NCI-H2107 (cell line): Measurements from ENCODE around the gene NPAT.
A peak's percentile ranks its signal among the peaks of the same experiment; 100 is the strongest.
"Not testable (repeated sequence)": the region's sequence is repeated elsewhere in the genome, so short reads cannot be mapped to it uniquely, and the experiment has no call there.

Experiments used
- DNase-seq: peaks from one replicate; lab custom pipeline; 2025; lab: John Stamatoyannopoulos, UW

Gene NPAT

DNA sequence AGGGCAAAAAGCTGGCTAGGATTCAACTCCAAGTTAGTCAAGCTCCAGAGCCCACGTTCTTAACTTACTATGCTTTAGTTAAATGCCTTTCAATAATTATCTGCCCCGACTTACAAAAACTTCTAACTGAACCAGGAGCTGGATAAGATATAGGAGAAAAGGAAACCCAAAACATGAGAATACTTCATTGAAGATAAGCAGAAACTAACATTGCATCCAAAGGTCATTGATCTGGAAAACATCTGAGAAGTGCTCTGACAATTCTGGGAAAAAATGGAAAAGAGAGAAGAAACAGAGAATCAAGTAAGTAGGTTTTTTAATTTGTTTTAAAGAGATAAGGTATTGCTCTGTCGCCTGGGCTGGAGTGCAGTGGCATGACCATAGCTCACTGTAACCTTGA is 73.9 kb downstream of the NPAT start:
- DNase-seq: no peak

- no peak for DNase-seq
Measured at GRCh38 chr11:108147150-108147549, 75.3 kb downstream of the NPAT start.

GRCh38 chr11:108144615-108145014 is 77.8 kb downstream of the NPAT start:
- DNase-seq: no peak

GRCh38 chr11:108142304-108142703 is 80.1 kb downstream of the NPAT start:
- DNase-seq: no peak

DNA sequence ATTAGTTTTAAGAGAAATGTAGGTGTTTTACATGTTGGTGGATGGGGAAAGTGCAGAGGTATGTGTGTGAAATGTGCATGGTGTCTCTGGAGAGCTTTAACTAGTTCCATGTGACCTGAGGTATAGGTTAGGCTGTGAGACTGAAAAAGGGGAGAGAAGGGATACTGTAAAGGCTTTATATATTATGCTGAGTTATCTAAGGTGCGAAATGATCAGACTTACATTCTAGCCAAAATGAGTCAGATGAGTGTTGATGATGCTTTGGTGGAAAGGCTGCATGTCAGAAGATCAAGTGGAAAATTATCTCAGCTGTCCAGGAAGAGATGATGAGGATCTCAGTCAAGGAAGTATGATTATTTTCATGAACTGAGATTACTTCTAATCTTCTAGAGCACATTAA is 85.2 kb downstream of the NPAT start:
- DNase-seq: no peak

GRCh38 chr11:108135845-108136544 is 86.4 kb downstream of the NPAT start:
- no peak for DNase-seq

DNA sequence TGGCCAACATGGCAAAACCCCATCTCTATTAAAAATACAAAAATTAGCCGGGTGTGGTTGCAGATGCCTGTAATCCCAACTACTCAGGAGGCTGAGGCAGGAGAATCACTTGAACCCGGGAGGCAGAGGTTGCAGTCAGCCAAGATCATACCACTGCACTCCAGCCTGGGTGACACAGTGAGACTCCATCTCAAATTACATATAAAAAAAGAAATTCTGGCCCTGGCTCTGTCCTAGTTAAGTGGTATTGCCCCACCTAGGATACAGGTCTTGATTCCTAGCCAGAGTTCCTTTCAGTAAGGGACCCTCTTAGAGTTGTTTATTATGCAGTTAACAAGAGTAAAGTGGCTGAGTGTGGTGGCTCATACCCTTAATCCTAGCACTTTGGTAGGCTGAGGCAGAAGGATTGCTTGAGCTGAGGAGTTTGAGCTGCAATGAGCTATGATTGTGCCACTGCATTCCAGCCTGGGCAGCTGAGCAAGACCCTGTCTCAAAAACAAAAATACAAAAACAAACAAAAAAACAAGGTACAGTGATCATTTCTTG is 89.4 kb downstream of the NPAT start:
- DNase-seq: not testable (repeated sequence)

DNA sequence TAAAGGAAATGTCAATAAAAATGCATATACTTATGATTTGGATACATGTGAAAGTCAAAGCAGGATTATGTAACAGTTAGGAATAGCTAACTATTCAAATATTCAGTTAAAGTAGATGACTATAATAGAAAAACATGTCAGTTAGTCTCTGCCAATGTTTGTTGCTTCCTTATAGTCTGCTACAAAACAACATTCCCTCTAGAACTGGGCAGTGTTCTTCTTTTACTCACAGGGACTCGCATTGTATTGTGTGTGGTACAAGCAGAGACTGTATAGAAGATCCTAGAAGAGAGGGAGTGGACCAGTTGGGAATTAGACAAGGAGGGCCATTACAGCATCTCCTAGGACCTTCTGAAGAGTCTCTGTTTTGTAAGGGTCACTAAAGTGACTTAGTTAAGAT is 90.4 kb downstream of the NPAT start:
- no peak for DNase-seq

DNA sequence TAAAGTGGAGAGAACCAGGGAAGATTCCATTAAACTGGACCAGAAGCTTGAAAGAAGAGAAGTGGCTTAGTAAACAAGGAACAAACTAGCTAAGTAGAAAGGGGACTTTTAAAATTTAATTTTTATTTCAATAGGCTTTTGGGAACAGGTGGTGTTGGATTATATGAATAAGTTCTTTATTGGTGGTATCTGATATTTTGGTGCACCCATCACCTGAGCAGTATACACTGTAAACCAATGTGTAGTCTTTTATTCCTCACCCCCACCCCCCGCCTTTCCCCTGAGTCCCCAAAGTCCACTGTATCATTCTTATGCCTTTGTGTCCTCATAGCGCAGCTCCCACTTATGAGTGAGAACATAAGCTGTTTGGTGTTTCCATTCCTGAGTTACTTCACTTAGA is 93.7 kb downstream of the NPAT start:
- no peak for DNase-seq

- DNase-seq: no peak
Measured at GRCh38 chr11:108125096-108125495, 97.3 kb downstream of the NPAT start.

DNA sequence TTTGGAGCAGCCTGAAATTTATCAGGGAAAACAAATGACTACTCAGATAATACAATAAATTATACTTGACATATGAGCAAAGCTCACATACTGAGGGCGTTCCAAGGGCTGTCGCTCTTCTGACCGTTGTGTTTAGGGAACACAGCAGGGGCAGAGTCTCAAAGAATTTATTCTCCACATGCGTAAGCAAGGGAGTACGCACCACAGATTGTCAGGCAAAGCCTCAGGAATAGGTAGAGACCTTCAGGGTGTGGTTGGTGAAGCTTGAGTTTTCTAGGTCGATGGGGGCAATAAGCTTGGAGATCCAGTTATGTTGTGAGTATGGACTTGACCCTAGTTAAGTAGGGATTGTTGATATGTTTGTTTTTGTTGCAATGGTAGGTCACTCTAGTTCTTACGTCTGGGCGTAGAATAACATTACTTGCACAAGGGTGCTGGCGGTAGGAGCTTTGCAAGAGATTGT is 100.2 kb downstream of the NPAT start:
- no peak for DNase-seq

GRCh38 chr11:108121274-108122155 is 100.9 kb downstream of the NPAT start, which contains the start of gene ACAT1:
Gene ACAT1, plus strand, starts transcription at chr11:108121567. Its CDS starts 40 bp downstream, at chr11:108121607.
- peak; percentile 89 for DNase-seq

DNA sequence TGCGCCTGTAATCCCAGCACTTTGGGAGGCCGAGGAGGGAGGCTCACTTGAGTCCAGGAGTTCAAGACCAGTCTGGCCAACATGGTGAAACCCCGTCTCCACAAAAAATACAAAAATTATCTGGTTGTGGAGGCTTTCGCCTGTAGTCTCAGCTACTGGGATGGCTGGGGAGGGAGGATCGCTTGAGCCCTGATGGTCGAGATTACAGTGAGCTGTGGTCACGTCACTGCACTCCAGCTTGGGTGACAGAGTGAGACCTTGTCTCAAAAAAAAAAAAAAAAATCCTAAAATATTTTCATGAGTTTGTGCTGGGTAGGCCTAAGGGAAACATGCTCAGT is 101.5 kb downstream of the NPAT start:
- DNase-seq: not testable (repeated sequence)

DNA sequence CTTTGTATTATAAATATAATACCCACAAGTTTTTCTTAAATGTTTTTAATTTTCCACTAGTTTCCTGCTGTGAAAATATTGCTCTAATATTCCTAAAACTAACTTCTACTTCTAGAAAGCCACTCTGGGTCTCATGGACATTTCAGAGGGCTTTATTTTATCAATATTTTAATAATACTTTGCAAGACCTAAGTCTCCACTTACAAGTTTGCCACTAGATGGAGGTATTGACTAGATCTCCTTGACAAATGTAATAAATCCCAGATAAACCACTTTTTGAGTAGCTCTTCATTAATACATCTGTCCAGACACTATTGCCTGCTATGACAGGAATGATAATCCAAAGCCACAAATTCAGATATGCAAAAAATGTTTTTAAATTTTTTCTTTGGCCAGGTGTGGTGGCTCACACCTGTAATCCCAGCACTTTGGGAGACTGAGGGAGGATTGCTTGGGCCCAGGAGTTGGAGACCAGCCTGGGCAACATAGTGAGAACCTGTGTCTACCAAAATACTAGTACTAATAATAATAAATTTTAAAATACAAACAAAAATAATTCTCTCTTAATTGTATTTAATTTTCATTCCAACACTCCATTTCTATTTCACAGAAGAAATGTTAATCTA is 104.6 kb downstream of the NPAT start:
- no peak for DNase-seq

DNA sequence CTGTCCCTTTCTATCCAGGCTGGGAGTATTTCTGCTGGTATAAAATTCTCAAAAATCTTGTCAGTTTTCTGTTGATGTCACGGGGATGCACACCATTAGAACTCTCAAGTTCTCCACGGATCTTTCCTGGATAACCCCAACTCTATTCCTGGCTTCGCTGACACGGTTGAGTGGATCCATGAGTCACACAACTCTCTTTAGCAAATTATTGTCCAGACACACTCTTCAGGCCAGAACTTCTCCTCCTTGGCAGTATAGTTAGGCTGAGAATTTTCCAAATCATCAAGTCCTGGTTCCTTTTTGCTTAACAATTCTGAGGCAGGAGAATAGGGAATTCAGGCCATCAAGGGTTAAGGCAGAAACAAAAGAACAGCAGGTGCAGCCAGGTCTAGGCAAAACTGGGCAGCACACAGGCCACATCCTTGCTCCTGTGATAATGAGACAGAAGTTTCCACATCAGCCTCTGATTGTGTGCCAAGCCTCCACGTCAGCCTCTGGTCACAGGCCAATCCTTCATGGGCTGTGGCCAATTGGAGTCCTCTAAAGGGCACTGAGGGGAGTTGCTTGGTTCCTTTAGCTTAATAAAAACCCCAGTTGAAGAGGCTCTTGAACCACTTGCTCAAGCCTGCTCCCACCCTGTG is 106.8 kb downstream of the NPAT start:
- DNase-seq: peak; percentile 86

GRCh38 chr11:108112057-108112456 is 110.4 kb downstream of the NPAT start:
- no peak for DNase-seq

DNA sequence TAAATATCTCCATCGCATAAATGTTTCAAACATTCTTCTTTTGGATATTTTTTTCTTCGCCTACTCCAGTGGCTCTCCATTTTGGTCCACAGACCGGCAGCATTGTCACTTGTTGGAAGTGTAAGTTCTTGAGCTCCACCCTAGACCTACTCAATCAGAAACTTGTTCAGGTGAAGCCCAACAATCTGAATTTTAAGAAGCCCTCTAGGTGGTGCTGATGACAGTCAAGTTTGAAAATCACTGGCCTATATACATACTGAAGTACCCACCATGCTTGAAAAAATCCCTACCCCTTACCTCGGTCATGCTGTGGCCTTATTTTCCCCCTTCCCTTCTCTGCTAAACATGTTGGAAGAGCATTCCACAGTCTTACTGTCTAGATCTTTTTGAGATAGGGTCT is 111.3 kb downstream of the NPAT start:
- DNase-seq: no peak
